Measurements from ENCODE around the gene NPLOC4. TPM values are rescaled to one million over a fixed set of nuclear protein-coding genes. Genes with fewer than 3 reads are reported as not detected.

The NPLOC4 gene
- total and polyA plus RNA-seq, 9 of the 15 experiments (the other 6 are each of a cell fraction or from before 2014, with no cell fraction given) = 1.5 to 116 (median 64.5) TPM

- CTCF ChIA-PET (ENCODE audit: low intra/inter-chr PET ratio) = no interaction called here
- no TSS peak for BruUV-seq (replicated peaks)
- Histone ChIP-seq H3K9ac (ENCODE audit: insufficient read depth in 1 of 2, low read depth in 2 of 2, low read length in 2 of 2) (peak overlapping the region in 1 of 2 experiments; percentile 68; a peak in 1 of 4 replicates), H3K4me3 (no peak overlapping the region), H4K20me1 (replicated peaks; ENCODE audit: control insufficient read depth, insufficient read depth, low read length) (peaks cover 13% of the 10 kb centered on the region; the same call in 1 of the 2 replicates), H3K4me1 (replicated peaks in 1 of 2; ENCODE audit: control insufficient read depth in 2 of 2, insufficient read depth in 2 of 2, low read length in 2 of 2) (peaks cover 0 to 53% of the 10 kb centered on the region in 2 experiments; a peak in 2 of 5 replicates), H3K9me3 (replicated peaks; ENCODE audit: control insufficient read depth, insufficient read depth, low read depth, low read length) (0 out of 2 replicates have a peak, but pooled peaks cover 2% of the 10 kb centered on the region), H3K27ac (ENCODE audit: extremely low read depth, low read depth, low read length) (no peak overlapping the region), H3K79me2 (ENCODE audit: control insufficient read depth, insufficient read depth, low read length) (no peaks in the 10 kb centered on the region), H3K4me2 (ENCODE audit: insufficient read depth, low read length) (no peak overlapping the region), H3K9me1 (ENCODE audit: control insufficient read depth, insufficient read depth, low read length) (peaks cover 4% of the 10 kb centered on the region), H2AFZ (ENCODE audit: low read depth, low read length) (no peak overlapping the region), H3K36me3 (ENCODE audit: control insufficient read depth, insufficient read depth, low read length) (peaks cover 7% of the 10 kb centered on the region; the same call in 1 of the 3 replicates), H3K27me3 (ENCODE audit: control insufficient read depth in 2 of 2, insufficient read depth in 2 of 2, low read length in 2 of 2) (0 out of 5 replicates have a peak, but pooled peaks cover 0 to 5% of the 10 kb centered on the region in 2 experiments)
- no peak for DNase-seq (ENCODE audit: extremely low read depth in 1 of 4, low spot score in 3 of 4)
- in situ Hi-C loops (cut with MboI) (no loop called here), intact Hi-C loops (cut with micrococcal nuclease) (no loop called here)
- WGBS (ENCODE audit: insufficient coverage, low coverage, missing lambda C conversion rate) = 40% methylated on average over 21 of the region's 21 CpGs
- TF ChIP-seq ZKSCAN8 (CRISPR knock-in tag; IDR thresholded peaks at IDR 0.05) (no peak), ZNF830 (CRISPR knock-in tag; IDR thresholded peaks at IDR 0.05) (no peak), SRSF7 (optimal IDR thresholded peaks at IDR 0.05; ENCODE audit: low read depth, low read length) (no peak), POLR2A (conservative IDR thresholded peaks at IDR 0.05) (peak; percentile 29; the same call in 1 of the 2 replicates), ZNF134 (CRISPR knock-in tag; conservative IDR thresholded peaks at IDR 0.05) (no peak)
- TF ChIP-seq, protein P1, sequence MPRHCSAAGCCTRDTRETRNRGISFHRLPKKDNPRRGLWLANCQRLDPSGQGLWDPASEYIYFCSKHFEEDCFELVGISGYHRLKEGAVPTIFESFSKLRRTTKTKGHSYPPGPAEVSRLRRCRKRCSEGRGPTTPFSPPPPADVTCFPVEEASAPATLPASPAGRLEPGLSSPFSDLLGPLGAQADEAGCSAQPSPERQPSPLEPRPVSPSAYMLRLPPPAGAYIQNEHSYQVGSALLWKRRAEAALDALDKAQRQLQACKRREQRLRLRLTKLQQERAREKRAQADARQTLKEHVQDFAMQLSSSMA (CRISPR knock-in tag; IDR thresholded peaks at IDR 0.05) = no peak
- POLR2A ChIA-PET = interaction anchor here (0.7 to 1.8 kb wide), 3 partner anchors 9 to 59 kb away, joined by 3 to 6 read pairs (median 3); no protein-coding TSS in a partner anchor
- no peak for ATAC-seq
- no peak for FAIRE-seq
Measured at GRCh38 chr17:81533339-81534141, 103.4 kb downstream of the NPLOC4 start.

All from K562 (cell line).